LNCAP (cell line): ENCODE data around the gene OMP.

Experiments
- TF ChIP-seq, protein P1 (sequence below): fragments of 450-650 bp; IDR thresholded peaks from 2 replicates; pipeline ENCODE4 v1.5.1; 2017; ENCODE audit warnings: mild to moderate bottlenecking

Gene OMP

DNA sequence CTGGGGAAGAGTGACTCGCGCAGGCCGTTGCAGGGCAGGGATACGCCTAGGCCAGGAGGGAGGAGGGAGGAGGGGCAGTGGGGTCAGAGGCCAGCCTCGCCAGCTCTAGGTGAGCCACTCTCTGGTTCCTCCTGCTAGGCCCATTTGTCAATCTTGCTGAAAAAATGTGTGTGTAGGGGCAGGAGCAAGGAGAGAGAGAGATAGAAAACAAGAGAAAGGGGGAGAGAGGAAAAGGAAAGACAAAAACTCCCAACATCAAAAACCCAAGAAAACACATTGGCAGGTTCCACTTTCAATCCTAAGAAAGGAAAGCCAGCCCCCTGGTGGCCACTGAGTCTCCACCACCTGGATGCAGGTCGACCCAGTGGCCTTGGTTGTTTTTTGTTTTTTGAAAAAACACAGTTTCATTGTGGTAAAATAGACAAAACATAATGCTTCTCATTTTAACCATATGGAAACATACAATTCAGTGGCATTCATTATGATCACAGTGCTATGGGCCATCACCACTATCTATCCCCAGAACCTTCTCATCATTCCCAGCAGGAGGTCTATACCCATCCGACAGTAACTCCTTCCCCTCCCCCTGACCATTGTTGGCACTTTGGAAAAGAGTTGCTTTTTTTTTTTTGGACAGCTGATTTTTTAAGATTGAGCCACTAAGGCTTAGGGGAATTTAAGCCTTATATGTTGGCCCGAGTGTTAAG lies 10.9 kb downstream of the OMP start:
- TF ChIP-seq, protein P1, sequence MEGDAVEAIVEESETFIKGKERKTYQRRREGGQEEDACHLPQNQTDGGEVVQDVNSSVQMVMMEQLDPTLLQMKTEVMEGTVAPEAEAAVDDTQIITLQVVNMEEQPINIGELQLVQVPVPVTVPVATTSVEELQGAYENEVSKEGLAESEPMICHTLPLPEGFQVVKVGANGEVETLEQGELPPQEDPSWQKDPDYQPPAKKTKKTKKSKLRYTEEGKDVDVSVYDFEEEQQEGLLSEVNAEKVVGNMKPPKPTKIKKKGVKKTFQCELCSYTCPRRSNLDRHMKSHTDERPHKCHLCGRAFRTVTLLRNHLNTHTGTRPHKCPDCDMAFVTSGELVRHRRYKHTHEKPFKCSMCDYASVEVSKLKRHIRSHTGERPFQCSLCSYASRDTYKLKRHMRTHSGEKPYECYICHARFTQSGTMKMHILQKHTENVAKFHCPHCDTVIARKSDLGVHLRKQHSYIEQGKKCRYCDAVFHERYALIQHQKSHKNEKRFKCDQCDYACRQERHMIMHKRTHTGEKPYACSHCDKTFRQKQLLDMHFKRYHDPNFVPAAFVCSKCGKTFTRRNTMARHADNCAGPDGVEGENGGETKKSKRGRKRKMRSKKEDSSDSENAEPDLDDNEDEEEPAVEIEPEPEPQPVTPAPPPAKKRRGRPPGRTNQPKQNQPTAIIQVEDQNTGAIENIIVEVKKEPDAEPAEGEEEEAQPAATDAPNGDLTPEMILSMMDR = peak; percentile 61

DNA sequence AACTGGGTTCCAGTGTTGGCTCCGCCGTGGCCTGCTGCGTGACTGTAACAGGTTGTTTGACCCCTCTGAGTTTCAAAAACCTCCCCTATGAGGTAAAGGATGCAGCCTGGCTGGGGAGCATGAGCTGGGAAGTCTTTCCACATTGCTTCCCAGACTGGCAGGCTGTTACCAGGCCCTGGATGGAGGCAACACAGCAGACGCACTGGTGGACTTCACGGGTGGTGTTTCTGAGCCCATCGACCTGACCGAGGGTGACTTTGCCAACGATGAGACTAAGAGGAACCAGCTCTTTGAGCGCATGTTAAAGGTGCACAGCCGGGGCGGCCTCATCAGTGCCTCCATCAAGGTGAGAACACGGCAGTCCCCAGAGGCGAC lies 11.4 kb downstream of the OMP start:
- TF ChIP-seq, protein P1 = no peak

DNA sequence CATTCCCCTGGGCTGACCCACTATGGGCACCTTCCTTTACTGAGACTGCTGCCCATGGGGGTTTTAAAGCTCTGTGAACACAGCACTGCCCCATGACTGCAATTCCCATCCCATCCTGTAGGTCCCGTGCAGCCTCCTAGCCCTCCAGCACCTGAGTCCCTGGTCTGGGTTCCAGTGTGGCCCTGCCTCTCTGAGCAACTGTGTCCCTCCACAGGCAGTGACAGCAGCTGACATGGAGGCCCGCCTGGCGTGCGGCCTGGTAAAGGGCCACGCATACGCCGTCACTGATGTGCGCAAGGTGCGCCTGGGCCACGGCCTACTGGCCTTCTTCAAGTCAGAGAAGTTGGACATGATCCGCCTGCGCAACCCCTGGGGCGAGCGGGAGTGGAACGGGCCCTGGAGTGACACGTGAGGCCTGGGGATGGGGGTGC lies 12.6 kb downstream of the OMP start:
- TF ChIP-seq, protein P1 = peak; percentile 12; the same call in 1 of the 2 replicates

DNA sequence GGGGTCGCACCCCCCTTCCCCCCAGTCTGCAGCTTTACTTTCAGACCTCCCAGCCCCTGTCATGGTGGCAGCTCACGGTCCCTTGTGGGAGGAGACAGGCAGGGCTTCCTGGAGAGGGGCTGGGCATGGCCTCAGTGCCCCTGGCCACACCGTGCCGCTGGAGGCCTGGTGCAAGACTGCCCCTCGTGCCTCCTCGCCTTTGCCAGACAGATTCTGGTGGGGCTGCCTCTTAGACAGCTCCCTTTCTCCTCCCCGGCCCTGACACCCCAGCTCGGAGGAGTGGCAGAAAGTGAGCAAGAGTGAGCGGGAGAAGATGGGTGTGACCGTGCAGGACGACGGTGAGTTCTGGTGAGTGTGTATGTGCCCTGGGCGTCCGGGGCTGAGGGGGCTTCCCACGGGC lies 13.3 kb downstream of the OMP start:
- TF ChIP-seq, protein P1 = no peak

DNA sequence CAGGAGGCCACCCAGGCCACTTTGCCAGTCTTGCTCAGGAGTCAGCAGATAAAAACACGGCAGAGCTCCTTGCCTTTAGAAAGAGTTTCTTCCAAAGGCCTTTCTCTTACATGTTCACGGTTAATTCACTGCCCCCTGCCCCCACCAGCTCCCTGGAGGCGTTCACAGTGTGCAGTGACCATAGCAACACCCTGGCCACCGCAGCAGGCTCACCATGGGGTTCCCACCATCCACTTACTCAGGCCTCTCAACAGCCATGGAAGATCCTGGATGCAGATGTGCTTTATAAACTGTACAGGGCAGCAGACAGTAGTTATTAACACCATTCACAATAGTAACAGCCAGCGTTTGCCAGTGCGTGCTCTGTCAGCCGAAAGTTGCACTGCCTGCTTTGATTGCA lies 14.9 kb downstream of the OMP start:
- TF ChIP-seq, protein P1 = no peak

DNA sequence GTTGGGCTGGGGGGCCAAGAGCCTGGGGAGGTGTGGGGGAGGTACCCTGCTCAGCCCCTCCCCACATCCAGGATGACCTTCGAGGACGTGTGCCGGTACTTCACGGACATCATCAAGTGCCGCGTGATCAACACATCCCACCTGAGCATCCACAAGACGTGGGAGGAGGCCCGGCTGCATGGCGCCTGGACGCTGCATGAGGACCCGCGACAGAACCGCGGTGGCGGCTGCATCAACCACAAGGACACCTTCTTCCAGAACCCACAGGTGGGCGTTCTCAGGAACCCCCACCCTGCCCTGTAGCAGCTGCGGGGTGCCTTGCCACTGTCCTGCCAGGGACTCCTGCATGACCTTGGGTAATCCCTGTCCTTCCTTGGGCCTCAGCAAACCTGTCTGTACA lies 15.4 kb downstream of the OMP start:
- TF ChIP-seq, protein P1 = no peak

DNA sequence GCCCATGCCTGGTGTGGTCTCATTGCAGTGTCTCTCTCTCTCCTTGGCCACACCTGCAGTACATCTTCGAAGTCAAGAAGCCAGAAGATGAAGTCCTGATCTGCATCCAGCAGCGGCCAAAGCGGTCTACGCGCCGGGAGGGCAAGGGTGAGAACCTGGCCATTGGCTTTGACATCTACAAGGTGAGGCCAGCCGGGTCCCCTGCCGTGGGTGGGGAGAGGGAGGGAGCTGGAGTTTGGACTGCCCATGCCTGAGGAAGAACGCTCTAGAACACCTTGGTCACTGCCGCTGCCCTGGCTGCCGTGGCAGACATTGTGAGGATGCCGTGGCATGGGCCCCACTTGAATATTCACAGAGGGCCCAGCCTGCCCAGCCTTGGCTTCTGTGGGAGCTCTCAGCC lies 16.3 kb downstream of the OMP start:
- TF ChIP-seq, protein P1 = no peak

DNA sequence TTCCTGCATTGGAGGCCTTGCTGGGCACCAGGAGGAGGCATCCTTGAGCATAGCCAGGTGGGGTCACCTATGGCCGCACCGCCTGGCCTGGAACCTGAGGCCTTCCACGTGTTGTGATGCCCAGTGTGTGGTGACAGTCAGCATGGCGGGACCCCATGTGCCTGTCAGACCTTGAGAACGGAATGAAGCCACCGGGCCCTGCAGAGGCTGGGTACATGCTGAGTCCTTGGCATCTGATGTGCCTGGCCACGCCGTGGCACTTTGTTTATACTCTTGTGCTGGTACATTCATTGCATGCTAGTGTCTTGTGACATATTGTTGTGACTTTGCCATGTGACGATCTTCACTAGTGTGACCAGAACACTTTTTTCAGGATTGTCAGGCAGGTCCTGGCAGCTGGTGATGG lies 16.9 kb downstream of the OMP start:
- TF ChIP-seq, protein P1 = no peak
